Left lung (tissue), 10 donors: ENCODE measurements around the gene LTBR. TPM values are rescaled to one million over a fixed set of nuclear protein-coding genes. Genes with fewer than 3 reads are reported as not detected.

Experiments
- ATAC-seq: fragments of 200-7000 bp; cut with Tn5 transposase; one replicate; pipeline ENCODE4 v1.9.1; 2020; ENCODE audit warnings: moderate library complexity
- DNase-seq, 4 donors: peaks; one replicate each; pipeline ENCODE4 v3.0.0-alpha.2; 2013 to 2020
- H3K27ac ChIP-seq, 2 donors: fragments of 200-600 bp; sonication (generic) in 1 of 2; one replicate each; pipeline versions ENCODE4 v1.5.0 to v1.8.0; 2020 to 2021
- H3K27me3 ChIP-seq, 2 donors: fragments of 200-600 bp; sonication (generic) in 1 of 2; one replicate each; pipeline versions ENCODE4 v1.5.0 to v1.8.0; 2020 to 2021
- H3K36me3 ChIP-seq, 2 donors: fragments of 200-600 bp; sonication (generic) in 1 of 2; one replicate each; pipeline versions ENCODE4 v1.5.0 to v1.8.0; 2020 to 2021
- H3K4me1 ChIP-seq, 2 donors: fragments of 200-600 bp; one replicate each; pipeline ENCODE4 v1.8.0; 2021
- H3K4me3 ChIP-seq, 2 donors: fragments of 200-600 bp; sonication (generic) in 1 of 2; one replicate each; pipeline versions ENCODE4 v1.5.0 to v1.8.0; 2020 to 2021; ENCODE audit warnings: mild to moderate bottlenecking in 1 of 2
- H3K9me3 ChIP-seq, 2 donors: fragments of 200-600 bp; sonication (generic) in 1 of 2; one replicate each; pipeline versions ENCODE4 v1.5.0 to v1.8.0; 2020 to 2021
- intact Hi-C, 2 donors: fragments of 100-400 bp; cut with DNase I; formaldehyde crosslinking; loops; one replicate each; pipeline versions ENCODE4 v1.11.2 to v1.14.2; 2022
- polyA plus RNA-seq, 6 donors: library from polyadenylated mRNA; unstranded; fragments of 120-200 nt; gene quantifications; one replicate each; pipeline ENCODE4 v1.2.1, GENCODE V29; 2013; ENCODE audit not compliant: insufficient read length in 6 of 6
- total RNA-seq, 2 donors: library from RNA; stranded (reverse); fragmentation: NEBNext Ultra II Directional; extraction: Animal tissue kit (Norgen Biotek cat#: 25700); gene quantifications; one replicate each; pipeline ENCODE4 v1.2.1, GENCODE V29; 2021
- TF ChIP-seq, protein P1 (sequence below), 2 donors: fragments of 200-600 bp; sonication (generic) in 1 of 2; IDR thresholded peaks; one replicate each; pipeline versions ENCODE4 v1.5.0 to v1.8.0; 2021; ENCODE audit warnings: antibody characterized with exemption in 2 of 2
- donor health status: DM: no; HTN: yes; CAD: no.
- donor health status: DM: no; HTN: no; CAD: no.

Gene LTBR
- total and polyA plus RNA-seq, 8 donors, result 66.6 to 153 (median 90.7) TPM

DNA sequence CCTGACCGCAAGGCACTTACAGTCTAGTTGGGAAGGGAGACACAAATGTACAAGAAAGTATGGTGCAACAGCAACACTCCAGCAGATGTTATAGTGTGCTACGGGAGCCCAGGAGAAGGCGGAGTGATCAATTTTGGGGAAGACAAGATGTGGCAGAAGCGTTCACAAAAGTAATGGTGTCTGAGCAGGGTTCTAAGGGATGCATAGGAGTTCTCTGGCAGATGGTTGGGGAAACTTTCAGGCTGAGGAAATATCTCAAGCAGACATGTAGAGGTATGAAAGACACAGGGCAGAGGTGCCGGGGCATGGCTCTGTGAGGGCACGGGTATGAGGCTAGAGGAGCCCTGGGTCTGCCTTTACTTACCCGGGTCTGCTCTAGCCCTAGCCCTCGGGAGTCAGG, 37.0 kb upstream of the LTBR start:
- Histone ChIP-seq H3K4me1 (peaks cover 18 to 76% of the 10 kb centered on the region in 2 donors), H3K4me3 (no peak overlapping the region), H3K27me3 (no peaks in the 10 kb centered on the region), H3K36me3 (no peaks in the 10 kb centered on the region), H3K9me3 (no peaks in the 10 kb centered on the region), H3K27ac (peak overlapping the region; percentile 65 to 88)
- no peak for ATAC-seq
- intact Hi-C loops, result no loop called here
- TF ChIP-seq, protein P1, sequence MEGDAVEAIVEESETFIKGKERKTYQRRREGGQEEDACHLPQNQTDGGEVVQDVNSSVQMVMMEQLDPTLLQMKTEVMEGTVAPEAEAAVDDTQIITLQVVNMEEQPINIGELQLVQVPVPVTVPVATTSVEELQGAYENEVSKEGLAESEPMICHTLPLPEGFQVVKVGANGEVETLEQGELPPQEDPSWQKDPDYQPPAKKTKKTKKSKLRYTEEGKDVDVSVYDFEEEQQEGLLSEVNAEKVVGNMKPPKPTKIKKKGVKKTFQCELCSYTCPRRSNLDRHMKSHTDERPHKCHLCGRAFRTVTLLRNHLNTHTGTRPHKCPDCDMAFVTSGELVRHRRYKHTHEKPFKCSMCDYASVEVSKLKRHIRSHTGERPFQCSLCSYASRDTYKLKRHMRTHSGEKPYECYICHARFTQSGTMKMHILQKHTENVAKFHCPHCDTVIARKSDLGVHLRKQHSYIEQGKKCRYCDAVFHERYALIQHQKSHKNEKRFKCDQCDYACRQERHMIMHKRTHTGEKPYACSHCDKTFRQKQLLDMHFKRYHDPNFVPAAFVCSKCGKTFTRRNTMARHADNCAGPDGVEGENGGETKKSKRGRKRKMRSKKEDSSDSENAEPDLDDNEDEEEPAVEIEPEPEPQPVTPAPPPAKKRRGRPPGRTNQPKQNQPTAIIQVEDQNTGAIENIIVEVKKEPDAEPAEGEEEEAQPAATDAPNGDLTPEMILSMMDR (IDR thresholded peaks at IDR 0.05), result no peak
- no peak for DNase-seq

DNA sequence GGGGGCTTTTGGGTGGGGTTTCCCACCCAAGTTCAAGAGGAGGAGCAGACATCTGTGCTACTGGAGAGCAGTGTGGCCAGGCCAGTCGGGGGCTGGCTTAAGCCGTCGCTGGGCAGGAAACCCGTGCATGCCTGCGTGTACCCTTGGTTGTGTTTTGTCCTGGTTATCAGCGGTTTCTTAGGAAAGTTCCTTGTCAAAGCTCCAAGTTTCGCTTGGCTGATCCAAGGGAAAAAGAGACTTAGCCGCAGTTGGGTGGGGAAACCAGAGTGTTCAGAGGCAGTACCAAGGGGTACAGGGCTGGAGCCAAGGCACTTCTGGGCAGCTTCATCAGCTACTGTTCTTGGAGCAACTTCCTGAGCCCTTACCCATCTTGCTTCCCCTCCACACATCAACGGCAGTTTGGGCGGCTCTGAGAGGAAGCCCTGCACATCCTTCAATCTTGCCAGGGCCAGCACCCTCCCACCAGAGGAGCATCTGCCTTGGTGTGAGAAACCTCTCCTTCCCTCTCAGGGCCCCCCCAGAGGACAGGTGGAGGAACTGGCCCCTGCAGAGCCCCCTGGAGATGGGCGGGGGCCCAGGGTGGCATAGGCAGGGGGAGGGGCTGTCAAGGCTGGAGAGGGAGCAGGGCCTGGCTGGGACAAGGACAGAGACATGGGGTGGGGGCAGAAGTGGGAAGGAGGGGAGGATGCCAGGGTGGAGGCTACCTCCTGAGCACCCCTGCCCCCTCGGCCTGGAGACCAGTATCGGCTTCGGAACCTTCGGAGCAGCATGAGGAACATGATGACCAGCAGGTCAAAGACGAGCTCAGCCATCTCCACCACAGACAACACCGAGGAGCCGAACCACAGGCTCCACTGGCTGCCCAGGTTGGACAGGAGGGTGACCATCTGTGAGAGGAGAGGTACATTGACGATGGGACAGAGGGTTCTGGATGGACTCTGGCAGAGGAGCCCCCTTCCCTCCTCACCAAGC, 36.3 kb upstream of the LTBR start:
- Histone ChIP-seq H3K4me1 (peaks cover 12 to 76% of the 10 kb centered on the region in 2 donors), H3K36me3 (no peaks in the 10 kb centered on the region), H3K27me3 (no peaks in the 10 kb centered on the region), H3K27ac (peak overlapping the region; percentile 65 to 88), H3K4me3 (no peak overlapping the region), H3K9me3 (no peaks in the 10 kb centered on the region)
- intact Hi-C loops, result no loop called here
- TF ChIP-seq, protein P1 (IDR thresholded peaks at IDR 0.05), result no peak
- ATAC-seq (peak; percentile 51), DNase-seq (peak in 2 of 4 donors; percentile 80 to 90)

DNA sequence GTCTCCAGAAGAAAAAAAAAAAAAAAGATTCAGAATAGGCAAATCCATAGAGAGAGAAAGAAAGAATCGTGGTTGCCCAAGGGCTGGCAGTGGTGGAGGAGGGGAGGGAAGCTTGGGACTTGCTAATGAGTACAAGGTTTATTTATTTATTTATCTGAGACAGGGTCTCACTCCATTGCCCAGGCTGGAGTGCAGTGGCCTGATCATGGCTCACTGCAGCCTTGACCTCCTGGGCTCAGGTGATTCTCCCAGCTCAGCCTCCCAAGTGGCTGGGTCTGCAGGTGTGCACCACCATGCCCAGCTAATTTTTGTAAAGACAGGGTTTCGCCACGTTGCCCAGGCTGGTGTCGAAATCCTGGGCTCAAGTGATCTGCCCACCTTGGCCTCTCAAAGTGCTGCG, 32.3 kb upstream of the LTBR start:
- TF ChIP-seq, protein P1 (IDR thresholded peaks at IDR 0.05), result no peak
- Histone ChIP-seq H3K9me3 (no peaks in the 10 kb centered on the region), H3K4me1 (peaks cover 4 to 61% of the 10 kb centered on the region in 2 donors), H3K4me3 (no peak overlapping the region), H3K27ac (peak overlapping the region in 1 of 2 donors; percentile 73), H3K36me3 (peaks cover 0 to 9% of the 10 kb centered on the region in 2 donors), H3K27me3 (no peaks in the 10 kb centered on the region)
- ATAC-seq (no peak), DNase-seq (no peak)
- intact Hi-C loops, result no loop called here

DNA sequence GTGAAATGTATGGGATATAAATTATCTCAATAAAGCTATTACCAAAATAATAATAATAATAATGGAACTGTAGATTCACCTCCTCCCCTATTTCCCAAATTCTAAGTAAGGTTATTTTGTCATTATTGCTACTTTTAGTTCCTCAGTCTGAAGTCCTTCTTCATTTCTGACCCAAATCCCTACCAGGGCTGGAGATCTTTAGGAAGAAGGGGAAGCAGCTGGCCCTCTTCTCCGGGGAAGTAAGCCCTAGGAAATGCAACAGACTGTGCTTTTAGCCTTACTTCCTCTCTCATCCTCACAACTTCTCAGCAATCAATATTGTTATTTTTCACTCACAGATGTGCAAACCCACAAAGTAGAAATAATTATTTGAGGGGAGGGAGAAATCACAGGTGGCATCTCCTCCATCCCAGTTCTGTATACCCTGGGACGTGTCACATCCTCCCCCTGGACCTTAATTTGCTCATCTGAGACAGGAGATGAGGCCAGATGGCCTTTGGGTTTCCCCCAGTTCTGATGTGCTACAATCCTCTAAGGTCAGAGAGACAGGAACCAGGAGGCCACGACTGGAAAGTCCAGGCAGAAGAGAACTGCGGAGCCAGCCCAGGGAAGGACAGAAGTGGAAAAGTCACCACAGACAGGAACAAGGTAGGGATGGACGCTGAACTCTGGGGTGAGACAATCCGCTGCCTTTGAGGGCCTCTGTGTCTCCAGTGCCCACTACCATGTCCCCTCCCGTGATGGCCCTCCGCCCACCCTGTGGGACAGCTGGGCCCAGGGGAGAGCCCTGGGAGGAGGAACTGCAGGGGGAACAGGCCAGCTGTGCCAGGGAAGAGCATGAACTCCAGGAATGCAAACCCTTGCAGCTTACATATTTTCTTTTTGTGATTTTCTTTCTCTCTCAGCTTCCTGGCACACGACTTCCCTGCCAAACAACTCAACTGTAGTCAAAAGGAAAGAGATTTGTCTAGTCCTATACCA, 31.5 kb upstream of the LTBR start:
- intact Hi-C loops, result no loop called here
- TF ChIP-seq, protein P1 (IDR thresholded peaks at IDR 0.05), result no peak
- H3K9me3 ChIP-seq, result no peaks in the 10 kb centered on the region
- peaks cover 4 to 61% of the 10 kb centered on the region in 2 donors for H3K4me1 ChIP-seq
- DNase-seq (no peak), ATAC-seq (peak; percentile 11)
- H3K4me3 ChIP-seq, result no peak overlapping the region
- no peaks in the 10 kb centered on the region for H3K27me3 ChIP-seq
- peak overlapping the region; percentile 30 to 73 for H3K27ac ChIP-seq
- peaks cover 0 to 9% of the 10 kb centered on the region in 2 donors for H3K36me3 ChIP-seq
